HG02759 (cell line): ENCODE data around the gene AP4E1.
A peak's percentile ranks its signal among the peaks of the same experiment; 100 is the strongest.
"Not testable (repeated sequence)": the region's sequence is repeated elsewhere in the genome, so short reads cannot be mapped to it uniquely, and the experiment has no call there.

Experiments used
- ATAC-seq: cut with Tn5 transposase; IDR thresholded peaks from one replicate; pipeline ENCODE4 v1.9.1; 2021; ENCODE audit warnings: mild to moderate bottlenecking, moderate library complexity; ENCODE audit not compliant: unreplicated experiment

The AP4E1 gene

DNA sequence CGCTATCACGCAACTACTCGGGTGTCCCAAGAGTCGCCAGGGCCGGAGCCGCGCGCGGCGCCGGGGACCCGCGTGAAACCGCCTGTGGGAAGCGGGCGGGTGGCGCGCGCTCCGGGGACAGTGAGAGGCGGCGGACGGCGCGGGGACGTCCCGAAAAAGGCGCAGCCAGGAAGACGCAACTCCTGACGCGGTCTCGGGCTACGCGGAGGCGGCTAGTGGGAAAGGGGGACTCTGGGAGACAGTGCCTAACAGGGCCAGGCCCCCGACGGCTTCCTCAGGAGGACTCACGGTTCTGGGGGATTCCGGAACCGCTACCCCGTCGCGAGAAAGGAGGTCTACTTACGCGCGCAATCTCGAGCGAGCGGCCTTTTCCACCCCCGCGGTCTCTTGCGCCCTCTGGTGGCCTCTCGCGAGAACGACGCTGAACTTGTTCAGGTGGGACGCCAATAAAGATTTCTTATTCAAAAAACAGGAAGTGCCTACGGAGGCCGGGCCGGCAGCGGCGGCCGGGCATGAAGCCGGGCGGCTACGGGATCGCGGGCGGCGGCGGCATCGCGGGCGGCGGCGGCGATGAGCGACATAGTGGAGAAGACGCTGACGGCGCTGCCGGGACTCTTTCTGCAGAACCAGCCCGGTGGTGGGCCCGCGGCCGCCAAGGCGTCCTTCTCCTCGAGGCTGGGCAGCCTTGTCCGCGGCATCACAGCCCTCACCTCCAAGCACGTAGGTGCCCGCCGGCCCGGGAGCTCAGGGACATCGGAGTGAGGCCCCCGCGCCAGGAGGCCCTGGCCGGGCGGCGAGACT, at the start of gene AP4E1:
TSS of gene AP4E1 (plus strand) at position 475 of the 801 bp plus-strand sequence. CDS start at position 571, 96 bp downstream.
- peak; percentile 56 for ATAC-seq

DNA sequence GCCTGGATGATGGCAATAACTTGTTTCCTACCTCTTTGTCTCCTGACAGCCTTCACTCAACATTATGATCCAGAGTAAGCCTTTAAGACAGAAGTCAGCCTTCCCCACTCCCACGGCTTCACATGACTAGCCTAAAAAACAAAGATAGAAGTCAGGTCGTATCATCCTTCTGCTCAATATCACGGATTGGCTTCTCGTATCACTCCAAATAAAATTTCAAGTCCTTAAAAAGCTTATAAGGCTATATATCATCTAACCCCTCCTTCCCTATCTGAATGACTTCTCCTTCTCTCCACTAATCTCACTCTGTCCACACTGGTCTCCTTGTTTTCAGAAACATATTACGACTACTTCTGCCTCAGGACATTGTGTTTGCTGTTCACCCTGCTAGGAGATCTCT, 47.7 kb upstream of the AP4E1 start:
- no peak for ATAC-seq

GRCh38 chr15:50862553-50862952, 45.9 kb upstream of the AP4E1 start:
- ATAC-seq = no peak

- no peak for ATAC-seq
Measured at GRCh38 chr15:50864873-50865272, 43.6 kb upstream of the AP4E1 start.

- ATAC-seq = no peak
Measured at GRCh38 chr15:50865515-50866353, 42.7 kb upstream of the AP4E1 start.

DNA sequence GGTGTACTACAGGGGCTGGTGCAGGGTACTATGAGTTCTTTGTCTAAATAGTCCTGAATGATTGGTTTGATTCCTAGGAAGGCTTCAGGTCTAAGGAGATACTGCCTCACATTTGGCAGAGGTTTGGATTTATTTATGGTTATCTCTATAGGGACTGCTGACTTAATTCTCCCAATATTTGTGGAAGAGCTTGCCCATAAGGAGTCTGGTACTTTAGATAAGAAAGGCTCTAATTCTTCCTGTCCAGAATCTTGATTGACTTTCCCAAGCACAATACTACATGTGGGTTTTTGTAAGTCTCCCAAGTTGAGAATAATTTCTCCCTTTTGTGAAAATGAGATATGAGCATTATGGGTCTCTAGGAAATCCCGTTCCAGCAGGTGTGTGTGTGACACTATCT, 36.7 kb upstream of the AP4E1 start:
- ATAC-seq = no peak

- no peak for ATAC-seq
Measured at GRCh38 chr15:50872832-50873426, 35.6 kb upstream of the AP4E1 start.

GRCh38 chr15:50873935-50874361, 34.5 kb upstream of the AP4E1 start:
- ATAC-seq = peak; percentile 62

- not testable (repeated sequence) for ATAC-seq
Measured at GRCh38 chr15:50875238-50875637, 33.2 kb upstream of the AP4E1 start.

DNA sequence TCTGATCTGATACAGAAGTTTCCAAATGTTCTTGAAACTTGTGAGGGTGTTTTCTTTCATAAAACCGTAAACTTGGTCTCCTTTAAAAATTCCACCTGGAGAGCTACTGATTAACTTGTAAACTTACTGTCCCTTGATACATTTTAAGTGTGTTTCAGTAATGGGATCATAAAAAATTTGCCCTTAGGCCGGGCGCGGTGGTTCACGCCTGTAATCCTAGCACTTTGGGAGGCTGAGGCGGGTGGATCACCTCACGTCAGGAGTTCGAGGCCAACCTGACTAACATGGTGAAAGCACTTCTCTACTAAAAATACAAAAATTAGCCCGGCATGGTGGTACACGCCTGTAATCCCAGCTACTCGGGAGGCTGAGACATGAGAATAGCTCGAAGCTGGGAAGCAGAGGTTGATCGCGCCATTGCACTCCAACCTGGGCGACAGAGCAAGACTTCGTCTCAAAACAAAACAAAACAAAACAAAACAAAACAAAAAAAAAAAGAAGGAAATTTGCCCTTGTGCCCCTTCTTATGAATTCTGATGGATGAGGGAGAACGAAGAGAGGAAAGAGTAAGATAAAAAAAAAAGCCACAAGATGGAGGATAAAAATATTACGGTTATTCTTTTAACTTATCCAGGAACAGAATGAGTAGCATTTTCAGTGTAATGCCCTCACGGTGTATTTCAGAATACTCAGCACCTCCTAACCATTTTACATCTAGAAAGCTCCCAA, 32.1 kb upstream of the AP4E1 start:
- no peak for ATAC-seq

GRCh38 chr15:50876989-50877360, 31.5 kb upstream of the AP4E1 start:
- ATAC-seq = no peak

DNA sequence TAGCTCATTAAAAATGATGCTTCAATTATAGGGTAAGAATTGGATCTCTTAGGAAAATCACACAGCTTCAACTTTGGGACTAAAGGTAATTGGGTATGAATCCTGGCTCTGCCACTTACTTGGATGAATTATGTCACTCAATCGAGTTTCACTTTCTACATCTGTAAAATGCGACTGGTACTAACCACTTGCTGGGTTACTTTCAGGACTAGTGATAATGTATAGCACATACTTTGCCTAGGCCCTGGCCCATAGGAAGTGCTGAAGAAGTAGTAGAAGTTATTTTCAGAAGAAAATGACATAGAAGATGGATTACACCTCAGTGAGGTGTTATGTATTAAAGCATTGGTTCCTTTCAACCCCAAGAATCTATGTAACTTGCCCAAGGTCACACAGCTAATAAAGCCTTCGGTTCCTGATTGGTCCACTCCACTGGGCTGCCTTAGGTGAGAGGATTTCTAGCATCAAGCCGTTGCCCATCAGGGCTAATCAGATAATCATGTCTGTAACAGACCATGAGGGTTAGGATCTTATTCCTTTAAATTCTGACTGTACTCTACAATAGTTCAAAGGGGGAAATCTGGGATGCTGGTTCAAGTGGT, 29.4 kb upstream of the AP4E1 start:
- peak; percentile 41 for ATAC-seq

DNA sequence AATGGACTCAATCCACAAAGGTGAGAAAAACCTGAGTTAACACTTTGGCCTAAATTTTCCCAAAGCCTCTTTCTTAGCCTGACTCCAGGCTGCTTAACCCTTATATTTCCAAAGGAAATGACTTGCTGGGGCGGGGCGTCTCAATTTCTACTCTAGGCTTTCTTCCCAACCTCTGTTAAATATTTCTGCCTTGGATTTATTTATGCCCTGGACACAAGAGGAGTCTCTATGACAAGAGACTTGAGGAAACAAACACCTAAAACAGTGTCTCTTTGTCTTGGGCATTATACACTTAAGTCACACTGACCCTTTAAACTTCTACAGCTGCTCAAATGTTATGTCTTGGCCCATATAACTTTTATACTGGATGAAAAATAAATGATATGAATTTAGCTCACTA, 28.3 kb upstream of the AP4E1 start:
- ATAC-seq = no peak

DNA sequence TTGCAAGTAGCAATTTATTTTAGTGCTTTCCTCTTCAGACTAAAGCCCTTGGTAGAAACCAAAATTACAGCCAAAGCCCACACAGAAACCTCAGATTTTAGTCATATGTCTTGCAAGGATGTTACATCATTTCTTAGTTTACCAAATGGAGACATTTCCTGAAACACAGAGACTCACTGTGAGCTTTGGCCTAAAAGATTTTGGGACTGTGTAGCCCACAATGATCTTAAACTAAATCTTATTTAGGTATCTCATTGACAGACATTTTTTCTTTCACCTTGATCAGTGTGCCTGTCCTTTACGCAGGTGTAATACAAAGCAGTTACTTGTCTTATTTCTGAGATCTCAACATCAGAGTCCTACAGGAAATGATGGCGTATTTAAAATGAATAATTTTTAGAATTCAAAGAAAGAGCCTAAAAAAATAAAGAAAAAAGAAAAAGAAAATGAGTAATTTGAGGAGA, 27.8 kb upstream of the AP4E1 start:
- ATAC-seq = no peak

- ATAC-seq = no peak
Measured at GRCh38 chr15:50881121-50882048, 27.1 kb upstream of the AP4E1 start.

DNA sequence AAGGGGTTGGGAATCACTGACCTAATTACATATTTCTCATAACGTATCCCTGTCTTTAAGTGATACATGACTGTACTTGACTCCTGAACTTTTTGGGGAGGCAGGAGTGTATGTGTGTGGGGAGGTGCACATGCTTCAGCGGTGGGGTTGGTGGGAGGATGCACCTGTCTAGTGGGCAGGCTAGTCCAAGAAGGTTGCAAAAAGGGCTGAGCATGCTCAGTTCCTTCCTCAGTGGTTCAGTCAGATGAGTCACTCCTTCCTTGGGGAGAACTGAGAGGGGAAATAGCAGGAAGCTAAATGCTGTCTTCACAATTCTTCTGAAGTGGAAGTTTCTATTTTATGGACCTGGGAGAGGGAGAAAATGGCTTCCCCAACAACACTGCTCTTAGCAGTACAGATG, 24.6 kb upstream of the AP4E1 start:
- no peak for ATAC-seq

GRCh38 chr15:50884540-50884939, 23.9 kb upstream of the AP4E1 start:
- ATAC-seq = no peak

DNA sequence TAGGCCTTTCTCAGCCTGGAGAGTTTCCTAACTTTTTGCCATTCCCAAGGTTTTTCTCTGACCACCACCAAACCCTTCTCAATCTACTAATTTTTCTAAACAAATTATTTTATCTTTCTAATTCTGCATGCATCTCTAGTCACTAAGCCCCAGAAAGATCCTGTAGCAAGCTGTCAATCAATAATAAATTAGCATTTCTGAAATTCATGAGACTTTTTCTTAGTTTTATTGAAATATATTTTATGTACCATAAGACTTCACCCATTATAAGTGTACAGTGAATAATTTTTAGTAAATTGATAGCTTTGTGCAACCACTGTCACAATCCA, 22.4 kb upstream of the AP4E1 start:
- ATAC-seq = no peak

DNA sequence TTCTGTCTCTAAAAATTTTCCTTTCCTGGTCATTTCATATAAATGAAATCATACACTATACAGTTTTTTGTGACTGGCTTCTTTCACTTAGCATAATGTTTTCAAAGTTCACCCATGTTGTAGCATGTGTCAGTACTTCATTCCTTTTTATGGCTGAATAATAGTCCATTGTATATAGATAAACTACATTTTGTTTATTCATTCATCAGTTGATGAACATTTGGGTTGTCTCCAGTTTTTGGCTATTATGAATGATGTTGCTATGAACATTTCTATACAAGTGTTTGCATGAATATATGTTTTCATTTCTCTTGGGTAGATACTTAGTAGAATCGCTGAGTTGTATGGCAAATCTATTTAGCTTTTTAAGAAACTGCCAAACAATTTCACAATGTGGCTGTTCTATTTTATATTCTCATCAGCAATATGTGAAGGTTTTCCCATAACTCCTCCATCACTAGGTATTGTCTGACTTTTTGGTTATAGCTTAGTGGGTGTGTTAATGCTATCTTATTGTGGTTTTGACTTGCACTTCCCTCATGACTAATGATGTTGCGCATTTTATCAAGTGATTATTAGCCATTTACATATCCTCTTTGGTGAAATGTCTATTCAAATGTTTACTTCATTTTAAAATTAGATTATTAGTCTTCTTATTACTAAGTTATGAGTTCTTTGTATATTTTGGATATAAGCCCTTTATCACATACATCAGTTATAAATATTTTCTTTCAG, 21.7 kb upstream of the AP4E1 start:
- no peak for ATAC-seq
